Dedifferentiated amniotic fluid mesenchymal stem cell (primary cell): ENCODE data around the gene TAX1BP3.

Source experiments
- DNase-seq: peaks from one replicate; pipeline ENCODE4 v3.0.0-alpha.2; 2016; ENCODE audit errors: extremely low spot score

TAX1BP3 gene

GRCh38 chr17:3626831-3627768 lies 41.3 kb downstream of the TAX1BP3 start:
- DNase-seq = no peak

GRCh38 chr17:3622977-3623594 lies 45.3 kb downstream of the TAX1BP3 start:
- no peak for DNase-seq

- DNase-seq = no peak
Observed at GRCh38 chr17:3621146-3621720, 47.1 kb downstream of the TAX1BP3 start.

- no peak for DNase-seq
Observed at GRCh38 chr17:3615160-3615870, 53.1 kb downstream of the TAX1BP3 start.

- no peak for DNase-seq
Observed at GRCh38 chr17:3613124-3613523, 55.3 kb downstream of the TAX1BP3 start.
